Midbrain (tissue), 1 donor: Measurements from ENCODE around the gene COG3.

Experiments
- DNase-seq: peaks from one replicate; lab custom pipeline; 2025; lab: John Stamatoyannopoulos, UW

COG3 gene

DNA sequence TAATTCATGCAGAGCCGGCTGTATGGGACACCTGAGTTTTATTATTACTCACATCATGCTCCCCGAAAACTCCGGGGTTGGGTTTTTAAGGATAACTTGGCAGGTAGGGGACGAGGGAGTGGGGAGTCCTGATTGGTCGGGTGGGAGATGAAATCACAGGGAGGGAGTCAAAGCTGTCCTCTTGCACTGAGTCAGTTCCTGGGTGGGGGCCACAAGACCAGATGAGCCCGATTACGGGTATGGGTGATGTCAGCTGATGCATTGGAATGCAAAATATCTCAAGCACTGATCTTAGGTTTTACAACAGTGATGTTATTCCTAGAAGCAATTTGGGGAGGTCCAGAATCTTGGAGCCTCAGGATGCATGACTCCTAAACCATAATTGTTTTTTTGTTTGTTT, 18.6 kb upstream of the COG3 start:
- DNase-seq = no peak

DNA sequence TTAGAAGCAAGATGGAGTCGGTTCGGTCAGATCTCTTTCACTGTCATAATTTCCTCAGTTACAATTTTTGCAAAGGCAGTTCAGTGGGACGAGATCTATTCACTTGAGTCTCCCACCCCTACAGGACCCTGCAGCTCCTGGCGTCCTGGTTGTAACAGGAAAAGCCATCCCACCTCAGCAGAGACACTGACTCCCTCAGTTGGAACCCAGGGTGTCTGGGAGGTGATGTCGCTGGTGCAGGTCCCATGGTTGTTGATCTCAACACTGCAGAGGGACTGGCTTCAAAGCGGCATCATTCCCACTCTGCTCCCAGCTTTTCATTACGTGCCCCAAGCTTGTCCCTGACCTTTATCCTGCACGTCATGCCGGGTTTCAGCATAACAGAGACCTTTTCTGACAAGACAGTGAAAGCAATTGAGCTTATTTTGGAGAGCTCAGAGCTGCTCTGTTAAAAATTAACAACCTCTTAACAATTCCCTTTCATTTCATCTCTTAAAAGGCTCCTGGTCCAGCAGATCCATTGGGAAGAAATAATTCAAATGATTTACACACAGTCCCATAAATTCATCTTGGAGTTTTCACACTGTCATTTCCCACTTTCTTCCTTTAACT, 17.6 kb upstream of the COG3 start:
- DNase-seq = no peak

DNA sequence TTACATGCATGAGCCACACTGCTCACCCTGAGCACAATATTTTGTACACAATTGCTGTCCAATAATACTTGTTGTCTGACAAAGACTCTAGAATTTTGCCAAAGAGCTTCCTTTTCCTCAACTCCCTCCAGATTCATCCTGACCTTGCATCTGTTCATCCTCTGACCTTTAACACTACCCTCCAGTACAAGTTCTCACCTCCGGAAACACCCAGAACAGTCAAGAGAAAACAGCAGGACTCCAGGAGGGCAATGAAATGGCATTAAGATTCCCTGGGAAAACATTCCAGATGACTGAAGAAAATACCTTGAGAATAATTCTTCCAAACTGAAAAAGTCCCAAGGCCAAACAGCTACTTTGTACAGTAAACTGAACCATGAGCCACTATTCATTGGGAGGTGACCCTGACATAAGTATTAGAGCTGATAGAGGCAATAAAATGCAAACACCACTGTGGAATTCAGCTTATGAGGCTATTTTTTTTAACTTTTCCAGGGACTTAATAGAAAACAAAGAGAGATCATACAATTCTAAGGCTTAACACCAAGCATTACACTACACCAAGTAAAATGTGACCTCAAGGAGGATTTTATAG, 15.7 kb upstream of the COG3 start:
- no peak for DNase-seq

- DNase-seq = no peak
Observed at GRCh38 chr13:45451282-45451681, 13.5 kb upstream of the COG3 start.

DNA sequence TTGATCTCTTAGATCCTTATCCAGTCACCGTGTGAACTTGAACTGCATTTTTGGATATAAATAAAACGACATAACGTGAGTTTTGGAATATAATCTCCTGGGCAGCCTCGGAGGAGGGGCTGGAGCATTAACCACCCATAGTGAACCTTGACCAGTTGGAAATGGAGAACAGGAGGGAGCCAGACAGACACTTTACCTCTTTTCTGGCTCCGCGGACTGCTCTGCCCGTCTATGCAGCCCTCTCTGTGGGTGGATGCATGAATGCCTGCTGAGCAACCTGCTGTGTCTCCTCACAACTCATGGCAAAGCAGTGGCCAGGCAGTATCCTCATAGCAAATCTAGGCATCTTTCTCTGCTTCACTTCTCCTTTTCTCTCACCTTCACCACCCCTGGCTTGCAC, 10.5 kb upstream of the COG3 start:
- no peak for DNase-seq

GRCh38 chr13:45456196-45456972, 8.4 kb upstream of the COG3 start:
- no peak for DNase-seq

DNA sequence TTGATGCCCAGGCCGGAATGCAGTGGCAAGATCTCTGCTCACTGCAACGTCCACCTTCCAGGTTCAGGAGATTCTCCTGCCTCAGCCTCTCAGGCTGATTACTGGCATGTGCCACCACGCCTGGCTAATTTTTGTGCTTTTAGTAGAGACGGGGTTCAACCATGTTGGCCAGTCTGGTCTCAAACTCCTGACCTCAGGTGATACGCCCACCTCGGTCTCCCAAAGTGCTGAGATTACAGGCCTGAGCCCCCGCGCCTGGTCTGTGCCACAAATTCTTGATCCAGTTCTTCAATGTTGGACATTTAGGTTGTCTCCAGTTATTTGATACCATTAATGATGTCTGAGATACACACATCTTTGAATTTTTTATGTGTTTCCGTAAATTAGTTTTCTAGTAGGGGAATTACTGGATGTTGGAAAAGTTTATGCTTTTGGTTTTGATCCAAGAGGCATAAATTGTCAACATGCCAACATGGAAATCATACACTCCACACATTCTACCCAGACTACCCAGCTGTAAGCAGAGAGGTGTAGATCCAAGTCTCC, 525 bp upstream of the COG3 start:
- DNase-seq = no peak

DNA sequence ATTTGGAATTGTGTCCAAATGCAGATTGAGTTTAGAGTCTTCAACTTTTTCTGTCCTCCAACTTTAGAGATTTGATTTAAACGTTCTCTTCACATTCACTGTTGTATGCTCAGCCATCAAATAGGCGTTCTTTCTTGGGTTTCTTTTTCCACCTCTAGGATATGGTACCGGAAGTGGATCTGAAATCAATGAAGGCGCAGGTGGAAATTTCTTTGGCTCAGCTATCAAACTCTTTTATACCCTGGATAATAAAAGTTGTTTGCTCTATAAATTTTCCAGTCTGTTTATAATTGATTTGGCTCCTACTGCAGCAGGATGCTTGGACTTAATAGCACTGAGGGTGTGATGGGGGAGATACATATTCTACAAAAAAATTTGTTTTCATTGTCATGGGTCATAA, 1.6 kb downstream of the COG3 start:
- no peak for DNase-seq

DNA sequence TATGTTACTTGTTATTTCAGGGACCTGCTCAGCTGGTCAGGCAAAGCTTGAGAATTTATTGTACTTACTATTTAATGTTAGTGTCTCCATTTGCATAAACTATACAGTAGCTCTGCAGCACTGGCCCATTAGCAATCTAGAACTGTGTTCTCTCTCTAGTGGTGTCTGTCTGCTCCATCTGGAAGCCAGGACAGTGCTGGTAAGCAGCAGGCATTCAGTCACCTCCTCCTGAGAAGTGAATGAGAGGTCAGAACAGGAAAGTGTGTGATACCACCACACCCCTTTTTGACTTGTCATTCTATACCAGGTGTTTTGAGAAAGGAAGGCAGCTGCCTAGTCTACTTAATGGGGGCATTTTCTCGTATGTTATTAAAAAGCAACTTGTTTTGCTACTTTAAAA, 3.9 kb downstream of the COG3 start:
- no peak for DNase-seq

GRCh38 chr13:45472171-45472705, 7.5 kb downstream of the COG3 start:
- DNase-seq = no peak

- DNase-seq = no peak
Observed at GRCh38 chr13:45473627-45474026, 8.9 kb downstream of the COG3 start.

DNA sequence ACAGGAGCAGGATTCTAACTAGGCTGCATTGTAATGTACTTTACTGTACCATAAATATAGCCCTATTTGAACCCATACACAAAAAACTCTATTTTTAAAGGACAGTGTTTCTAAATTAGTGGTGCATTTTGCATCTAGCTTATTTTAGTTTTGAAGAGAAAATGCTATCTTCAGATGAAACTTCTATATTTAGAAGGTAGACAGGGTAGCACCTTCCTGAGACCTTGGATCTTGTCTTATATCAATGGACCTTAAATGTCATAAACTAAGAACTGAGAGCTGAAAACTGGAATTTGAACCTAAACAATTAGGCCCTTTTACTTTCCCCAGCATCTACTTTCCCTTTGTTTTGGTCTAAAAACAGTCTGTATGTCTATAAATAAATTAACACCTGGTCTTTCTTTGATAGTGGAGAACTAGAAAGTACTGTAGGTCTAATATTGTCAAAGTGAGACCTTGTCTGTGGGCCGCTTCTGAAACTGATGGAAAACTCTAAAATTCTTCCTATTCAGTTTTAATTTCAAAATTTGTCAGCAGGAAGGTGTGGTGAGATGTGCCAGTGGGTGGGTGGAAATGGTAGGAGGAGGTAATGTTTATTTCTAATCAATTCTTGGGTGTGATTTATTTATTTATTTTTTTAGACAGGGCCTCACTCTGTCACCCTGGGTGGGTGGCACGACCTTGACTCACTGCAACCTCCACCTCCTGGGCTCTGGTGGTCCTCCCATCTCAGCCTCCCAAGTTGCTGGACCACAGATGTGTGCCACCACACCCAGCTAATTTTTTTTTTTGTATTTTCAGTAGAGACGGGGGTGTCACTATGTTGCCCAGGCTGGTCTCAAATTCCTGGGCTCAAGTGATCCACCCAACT, 10.1 kb downstream of the COG3 start:
- DNase-seq = no peak

DNA sequence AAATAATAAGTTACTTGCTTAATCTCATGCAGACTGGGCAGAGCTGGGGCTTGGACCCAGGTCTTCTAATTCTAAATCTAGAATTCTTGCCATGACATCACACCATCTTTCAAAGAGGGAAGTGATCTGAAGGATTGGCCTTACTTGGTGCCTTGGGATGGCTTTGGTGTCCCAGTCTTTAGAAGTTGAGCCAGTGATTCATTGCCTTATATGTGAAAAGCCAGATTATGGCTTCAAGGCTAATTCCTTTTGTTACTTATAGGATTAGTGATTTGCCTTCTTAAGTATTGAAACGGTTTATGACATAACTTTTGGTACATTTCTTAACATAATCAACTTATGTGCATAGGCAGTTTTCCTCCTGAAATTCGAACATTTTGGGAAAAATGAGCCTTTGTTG, 14.9 kb downstream of the COG3 start:
- DNase-seq = no peak

DNA sequence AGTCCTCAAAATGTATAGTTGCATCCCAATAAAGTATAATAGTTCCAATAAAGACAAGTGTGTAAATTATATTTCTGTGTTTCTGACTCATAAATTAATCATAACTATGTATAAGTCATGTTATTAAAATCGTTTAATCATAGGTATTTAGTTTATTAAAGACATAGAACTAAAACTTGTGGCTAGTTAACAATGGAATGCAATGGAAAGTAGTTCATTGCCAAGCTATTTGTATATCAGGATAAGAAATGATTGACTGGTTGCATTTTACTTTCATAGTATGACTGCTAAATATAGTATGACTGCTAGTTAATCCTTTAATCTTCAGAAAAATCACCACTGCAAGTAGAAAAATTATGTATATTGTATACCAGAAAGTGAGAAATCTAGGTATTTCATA, 16.9 kb downstream of the COG3 start:
- no peak for DNase-seq

DNA sequence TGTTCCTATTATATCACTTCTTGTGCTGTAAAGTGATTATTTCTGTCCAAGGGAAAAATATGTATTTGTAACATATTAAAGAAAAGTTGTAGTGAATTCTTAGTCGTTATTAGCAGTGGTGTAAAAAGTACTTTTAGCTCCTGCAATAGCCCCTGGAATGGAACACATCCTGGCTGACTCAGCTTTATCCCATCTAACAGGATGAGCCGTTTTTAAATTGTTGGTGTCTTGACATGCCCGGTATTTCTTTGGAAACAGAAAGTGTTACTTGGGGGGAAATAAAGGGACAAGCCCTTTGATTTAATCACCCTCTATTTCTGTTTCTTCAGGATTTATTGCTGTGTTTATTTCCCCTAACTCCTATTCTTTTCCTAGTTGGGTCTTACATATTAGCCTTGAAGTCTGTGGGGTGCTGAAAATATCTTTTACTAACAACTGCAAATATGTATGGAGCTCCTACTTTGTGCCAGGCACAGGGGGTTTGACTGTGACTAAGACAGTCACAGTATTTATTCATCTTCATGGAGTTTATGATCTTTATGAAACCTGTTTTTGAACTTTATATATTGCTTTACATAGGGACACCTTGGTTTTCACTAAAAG, 17.9 kb downstream of the COG3 start:
- DNase-seq = no peak

DNA sequence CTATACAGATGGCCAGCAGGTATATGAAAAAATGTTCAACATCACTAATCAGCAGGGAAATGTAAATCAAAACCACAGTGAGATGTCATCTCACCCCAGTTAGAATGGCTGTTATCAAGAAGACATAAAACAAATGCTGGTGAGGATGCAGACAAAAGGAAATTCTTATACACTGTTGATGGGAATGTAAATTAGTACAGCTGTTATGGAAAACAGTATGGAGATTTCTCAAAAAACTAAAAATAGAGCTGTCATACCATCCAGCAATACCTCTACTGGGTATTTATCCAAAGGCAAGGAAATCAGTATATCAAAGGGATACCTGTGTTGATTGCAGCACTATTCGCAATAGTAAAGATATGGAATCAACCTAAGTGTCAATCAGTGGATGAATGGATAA, 22.9 kb downstream of the COG3 start:
- no peak for DNase-seq

GRCh38 chr13:45490068-45490467, 25.3 kb downstream of the COG3 start:
- no peak for DNase-seq

GRCh38 chr13:45492538-45492937, 27.8 kb downstream of the COG3 start:
- DNase-seq = no peak

- no peak for DNase-seq
Observed at GRCh38 chr13:45496942-45497341, 32.2 kb downstream of the COG3 start.

DNA sequence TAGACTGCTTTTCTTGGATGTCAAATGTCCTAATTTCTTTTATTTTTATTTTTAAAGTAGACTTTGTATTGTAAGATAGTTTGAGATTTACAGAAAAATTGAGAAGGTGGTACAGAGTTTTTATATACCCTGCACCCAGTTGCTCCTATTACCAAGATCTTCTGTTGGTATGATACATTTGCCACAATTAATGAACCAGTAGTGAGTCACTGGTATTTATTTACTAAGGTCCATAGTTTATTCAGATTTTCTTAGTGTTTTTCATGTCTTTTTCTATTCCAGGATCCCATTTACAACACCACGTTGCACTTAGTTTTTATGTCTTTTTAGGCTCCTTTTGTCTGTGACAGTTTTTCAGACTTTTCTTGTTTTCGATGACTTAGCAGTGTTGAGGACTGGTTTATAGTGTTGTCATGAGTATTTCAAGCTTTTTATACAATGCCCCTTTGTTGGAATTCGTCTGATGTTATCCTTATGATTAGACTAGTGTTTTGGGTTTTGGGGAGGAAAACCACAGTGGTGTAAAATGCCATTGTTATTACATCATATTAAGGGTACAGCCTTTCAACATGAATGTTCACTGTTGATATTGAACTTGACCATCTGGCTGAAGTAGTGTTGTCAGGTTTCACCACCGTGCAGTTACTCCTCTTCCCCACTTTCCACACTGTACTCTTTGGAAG, 35.9 kb downstream of the COG3 start:
- no peak for DNase-seq

DNA sequence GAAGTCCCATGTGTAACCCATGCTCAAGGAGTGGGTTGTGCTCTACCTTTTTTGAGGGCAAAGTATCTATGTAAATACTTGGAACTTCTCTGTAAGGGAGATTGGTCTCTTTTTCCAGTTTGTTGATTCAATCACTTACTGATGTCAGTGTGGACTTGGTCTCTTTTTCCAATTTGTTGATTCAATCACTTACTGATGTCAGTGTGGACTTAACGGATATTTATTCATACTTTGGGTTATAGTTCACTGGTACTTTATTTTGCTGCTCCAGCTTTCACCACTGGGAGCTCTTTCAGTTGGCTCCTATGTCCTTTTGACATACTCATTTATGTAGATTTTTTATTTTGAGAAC, 36.4 kb downstream of the COG3 start:
- no peak for DNase-seq
